BJ (cell line): ENCODE results near the gene TBC1D1. TPM values are rescaled to one million over a fixed set of nuclear protein-coding genes. Genes with fewer than 3 reads are reported as not detected.

Experiments
- CTCF ChIA-PET: fragments of 350-600 bp; formaldehyde crosslinking; extraction: SDS; loops from one replicate; lab custom pipeline; 2021; ENCODE audit warnings: antibody characterized with exemption, inconsistent platforms; lab: Yijun Ruan, JAX
- POLR2A ChIA-PET: fragments of 300-600 bp; sonication (Branson Sonifier 250); formaldehyde crosslinking; extraction: SDS; loops from one replicate; lab custom pipeline; 2021; ENCODE audit warnings: antibody characterized with exemption; lab: Charles Lee
- DNase-seq: peaks from one replicate; pipeline ENCODE4 v3.0.0-alpha.2; 2011; ENCODE audit warnings: low read depth
- H3K27me3 ChIP-seq: 2 replicates; pipeline ENCODE4 v1.6.0; 2011; ENCODE audit warnings: low read length; ENCODE audit not compliant: control insufficient read depth, insufficient read depth
- H3K36me3 ChIP-seq: 2 replicates; pipeline ENCODE4 v1.5.1; 2011; ENCODE audit warnings: low read length; ENCODE audit not compliant: control insufficient read depth, insufficient read depth
- H3K4me3 ChIP-seq: 2 replicates; pipeline ENCODE4 v1.5.1; 2011; ENCODE audit warnings: low read depth, mild to moderate bottlenecking, control low read depth, low read length
- polyA plus RNA-seq: library from polyadenylated mRNA; depleted of rRNA; stranded (reverse); fragments of >200 nt; gene quantifications from 2 replicates; pipeline ENCODE4 v1.2.3, GENCODE V29; 2011
- TF ChIP-seq, protein P1 (sequence below): IDR thresholded peaks from 2 replicates; pipeline ENCODE4 v1.5.1; 2011; ENCODE audit warnings: low read depth, mild to moderate bottlenecking, control low read depth, inconsistent platforms, low read length, moderate library complexity; ENCODE audit not compliant: insufficient read depth

Gene TBC1D1
- polyA plus RNA-seq, 1 experiment, result 46.1 TPM

DNA sequence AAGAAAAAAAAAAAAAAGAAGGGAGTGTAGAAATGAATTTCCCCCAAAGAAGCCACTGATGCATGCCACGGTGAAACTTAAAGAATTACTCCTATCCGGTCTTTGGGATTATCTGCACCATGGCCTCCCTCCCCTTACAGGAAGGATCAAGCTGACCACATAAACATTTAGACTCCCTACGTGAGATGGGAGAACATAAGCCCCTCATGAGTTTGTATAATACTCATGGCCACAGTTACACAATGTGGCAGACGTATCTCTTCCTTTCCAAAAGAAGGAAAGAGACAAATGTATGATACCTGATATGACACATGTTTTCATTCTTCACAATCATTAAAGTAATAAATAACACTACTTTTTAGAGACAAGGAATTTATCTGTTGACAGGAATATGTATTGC, 66.1 kb downstream of the TBC1D1 start:
- TF ChIP-seq, protein P1, sequence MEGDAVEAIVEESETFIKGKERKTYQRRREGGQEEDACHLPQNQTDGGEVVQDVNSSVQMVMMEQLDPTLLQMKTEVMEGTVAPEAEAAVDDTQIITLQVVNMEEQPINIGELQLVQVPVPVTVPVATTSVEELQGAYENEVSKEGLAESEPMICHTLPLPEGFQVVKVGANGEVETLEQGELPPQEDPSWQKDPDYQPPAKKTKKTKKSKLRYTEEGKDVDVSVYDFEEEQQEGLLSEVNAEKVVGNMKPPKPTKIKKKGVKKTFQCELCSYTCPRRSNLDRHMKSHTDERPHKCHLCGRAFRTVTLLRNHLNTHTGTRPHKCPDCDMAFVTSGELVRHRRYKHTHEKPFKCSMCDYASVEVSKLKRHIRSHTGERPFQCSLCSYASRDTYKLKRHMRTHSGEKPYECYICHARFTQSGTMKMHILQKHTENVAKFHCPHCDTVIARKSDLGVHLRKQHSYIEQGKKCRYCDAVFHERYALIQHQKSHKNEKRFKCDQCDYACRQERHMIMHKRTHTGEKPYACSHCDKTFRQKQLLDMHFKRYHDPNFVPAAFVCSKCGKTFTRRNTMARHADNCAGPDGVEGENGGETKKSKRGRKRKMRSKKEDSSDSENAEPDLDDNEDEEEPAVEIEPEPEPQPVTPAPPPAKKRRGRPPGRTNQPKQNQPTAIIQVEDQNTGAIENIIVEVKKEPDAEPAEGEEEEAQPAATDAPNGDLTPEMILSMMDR, result no peak
- POLR2A ChIA-PET, result no interaction called here

GRCh38 chr4:37958932-37959331, 68.0 kb downstream of the TBC1D1 start:
- Histone ChIP-seq H3K36me3 (no peaks in the 10 kb centered on the region), H3K4me3 (no peak overlapping the region), H3K27me3 (peaks cover 4% of the 10 kb centered on the region; the same call in 1 of the 2 replicates)
- CTCF ChIA-PET, result no interaction called here
- DNase-seq, result no peak
- POLR2A ChIA-PET, result no interaction called here
- TF ChIP-seq, protein P1, result no peak

More for the DNA sequence above, 66.1 kb downstream of the TBC1D1 start:
- Histone ChIP-seq H3K27me3 (peaks cover 6% of the 10 kb centered on the region), H3K36me3 (no peaks in the 10 kb centered on the region), H3K4me3 (no peak overlapping the region)
- DNase-seq, result no peak
- CTCF ChIA-PET, result no interaction called here

- no peak for DNase-seq
- POLR2A ChIA-PET, result no interaction called here
- H3K4me3 ChIP-seq, result no peak within 1 kb of the TSS
- TF ChIP-seq, protein P1, result no peak
- H3K36me3 ChIP-seq, result no peaks in the 10 kb centered on the region
- CTCF ChIA-PET, result no interaction called here
- peaks cover 4% of the 10 kb centered on the region; the same call in 1 of the 2 replicates for H3K27me3 ChIP-seq
These were observed 69.2 kb downstream of the TBC1D1 start, which contains the start of gene PTTG2 for GRCh38 chr4:37960098-37960497. Gene PTTG2 (plus strand): TSS chr4:37960398. CDS start chr4:37960435, 37 bp downstream.

DNA sequence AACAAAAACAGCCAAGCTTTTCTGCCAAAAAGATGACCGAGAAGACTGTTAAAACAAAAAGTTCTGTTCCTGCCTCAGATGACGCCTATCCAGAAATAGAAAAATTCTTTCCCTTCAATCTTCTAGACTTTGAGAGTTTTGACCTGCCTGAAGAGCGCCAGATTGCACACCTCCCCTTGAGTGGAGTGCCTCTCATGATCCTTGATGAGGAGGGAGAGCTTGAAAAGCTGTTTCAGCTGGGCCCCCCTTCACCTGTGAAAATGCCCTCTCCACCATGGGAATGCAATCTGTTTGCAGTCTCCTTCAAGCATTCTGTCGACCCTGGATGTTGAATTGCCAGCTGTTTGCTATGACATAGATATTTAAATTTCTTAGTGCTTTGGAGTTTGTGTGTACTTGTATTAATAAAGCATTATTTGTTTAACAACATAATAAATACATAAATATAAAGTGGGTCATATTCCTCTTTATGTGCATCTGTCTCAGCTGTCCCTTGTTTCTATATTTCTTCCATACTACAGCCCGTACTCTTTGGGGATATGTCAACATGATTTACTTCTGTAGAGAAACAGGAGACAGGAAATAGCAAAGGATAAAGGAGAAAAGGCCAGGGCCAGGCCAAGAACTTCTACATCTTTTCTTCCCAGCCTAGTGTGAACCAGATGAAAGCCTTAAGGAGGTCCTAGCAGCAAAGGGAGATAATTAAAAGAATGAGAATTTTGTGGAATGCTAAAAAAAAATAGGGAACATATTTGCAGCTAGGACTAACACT, 70.0 kb downstream of the TBC1D1 start:
- H3K27me3 ChIP-seq, result peaks cover 4% of the 10 kb centered on the region; the same call in 1 of the 2 replicates
- TF ChIP-seq, protein P1, result no peak
- H3K4me3 ChIP-seq, result no peak overlapping the region
- POLR2A ChIA-PET, result no interaction called here
- H3K36me3 ChIP-seq, result no peaks in the 10 kb centered on the region
- CTCF ChIA-PET, result no interaction called here
- no peak for DNase-seq

- ChIA-PET POLR2A (no interaction called here), CTCF (interaction anchor here (1.4 kb wide), 1 partner anchor 12 kb away, joined by 3 read pairs; no protein-coding TSS in a partner anchor)
- Histone ChIP-seq H3K4me3 (no peak overlapping the region), H3K27me3 (peaks cover 3% of the 10 kb centered on the region; the same call in 1 of the 2 replicates), H3K36me3 (no peaks in the 10 kb centered on the region)
- TF ChIP-seq, protein P1, result no peak
- no peak for DNase-seq
These were observed 74.0 kb downstream of the TBC1D1 start for GRCh38 chr4:37964734-37965457.
